Right lobe of liver (tissue), 6 donors: ENCODE measurements around the gene TLE4. TPM values are rescaled to one million over a fixed set of nuclear protein-coding genes. Genes with fewer than 3 reads are reported as not detected.

Experiments used
- ATAC-seq, 4 donors: fragments of 200-7000 bp; cut with Tn5 transposase; one replicate each; pipeline ENCODE4 v1.9.1; 2020; ENCODE audit warnings: mild to moderate bottlenecking in 4 of 4, moderate library complexity in 4 of 4
- DNase-seq, 3 donors: peaks; one replicate each; pipeline ENCODE4 v3.0.0-alpha.2; 2020
- H3K27ac ChIP-seq, 3 donors: fragments of 200-600 bp; one replicate each; pipeline ENCODE4 v1.8.0; 2022
- H3K27me3 ChIP-seq, 2 donors: fragments of 200-600 bp; one replicate each; pipeline ENCODE4 v1.8.0; 2022
- H3K36me3 ChIP-seq, 4 donors: fragments of 200-600 bp; sonication (generic) in 1 of 4; one replicate each; pipeline versions ENCODE4 v1.5.1 to v1.8.0; 2017 to 2022; ENCODE audit warnings: control low read depth in 1 of 4
- H3K4me1 ChIP-seq, 4 donors: fragments of 200-600 bp; sonication (generic) in 1 of 4; one replicate each; pipeline versions ENCODE4 v1.5.1 to v1.8.0; 2017 to 2022; ENCODE audit warnings: control low read depth in 1 of 4
- H3K4me3 ChIP-seq, 3 donors: fragments of 200-600 bp; one replicate each; pipeline ENCODE4 v1.8.0; 2022
- H3K9me3 ChIP-seq, 4 donors: fragments of 200-600 bp; sonication (generic) in 1 of 4; one replicate each; pipeline versions ENCODE4 v1.5.1 to v1.8.0; 2017 to 2022; ENCODE audit warnings: control low read depth in 1 of 4
- CTCF ChIP-seq, 4 donors: fragments of 200-600 bp in 3 of 4; fragments of 450-650 bp in 1 of 4; IDR thresholded peaks; one replicate each; pipeline versions ENCODE4 v1.5.1 to v1.8.0; 2016 to 2022; ENCODE audit warnings: antibody characterized with exemption in 4 of 4, mild to moderate bottlenecking in 2 of 4
- POLR2A ChIP-seq: fragments of 450-650 bp; IDR thresholded peaks from one replicate; pipeline ENCODE4 v1.6.1; 2017; ENCODE audit warnings: antibody characterized with exemption, mild to moderate bottlenecking
- WGBS: methylation state at CpG from one replicate; pipeline ENCODE4 v1.1.6; 2018; ENCODE audit warnings: low coverage, low lambda C conversion rate; ENCODE audit not compliant: insufficient coverage; ENCODE audit errors: missing lambda C conversion rate; 5-methylcytosine and 5-hydroxymethylcytosine counted together
- intact Hi-C, 2 donors: fragments of 100-400 bp; cut with DNase I; formaldehyde crosslinking; loops; one replicate each; pipeline versions ENCODE4 v1.11.2 to v1.14.1; 2022
- total RNA-seq, 6 experiments: library from RNA; depleted of rRNA in 2 of 6; stranded (reverse); fragments of >200 nt in 2 of 6; fragmentation: NEBNext Ultra II Directional in 3 of 6; extraction: Animal tissue kit (Norgen Biotek cat#: 25700) in 3 of 6; gene quantifications; one replicate each; pipeline versions ENCODE4 v1.1.0 to v1.2.4, GENCODE V29; 2016 to 2023
- donor health status: DM: no; HTN: yes; CAD: no.
- donor health status: DM: no; HTN: no; CAD: no.
- donor health status: DM: no; HTN: no; CAD: no.
- donor health status: DM: no; HTN: yes; CAD: no.
- donor health status: DM: no; HTN: yes; CAD: no.

TLE4 gene
- total RNA-seq, 6 experiments from 2014 or later: 2.9 to 8.3 (median 5.7) TPM

GRCh38 chr9:79769476-79770275, 197.9 kb downstream of the TLE4 start:
- DNase-seq: no peak
- H3K4me3 ChIP-seq: no peak overlapping the region
- TF ChIP-seq CTCF (IDR thresholded peaks at IDR 0.05): no peak
- no peak for TF ChIP-seq POLR2A
- H3K27ac ChIP-seq: no peak overlapping the region
- intact Hi-C loops: no loop called here
- no peaks in the 10 kb centered on the region for H3K9me3 ChIP-seq
- H3K36me3 ChIP-seq: no peaks in the 10 kb centered on the region
- no peaks in the 10 kb centered on the region for H3K27me3 ChIP-seq
- no peak for ATAC-seq
- no peaks in the 10 kb centered on the region for H3K4me1 ChIP-seq
- 66% methylated on average over 4 of the region's 4 CpGs for WGBS

- Histone ChIP-seq H3K4me3 (no peak overlapping the region), H3K4me1 (no peaks in the 10 kb centered on the region), H3K27ac (no peak overlapping the region), H3K9me3 (no peaks in the 10 kb centered on the region), H3K27me3 (no peaks in the 10 kb centered on the region), H3K36me3 (no peaks in the 10 kb centered on the region)
- TF ChIP-seq CTCF (IDR thresholded peaks at IDR 0.05): no peak
- no peak for TF ChIP-seq POLR2A
- 100% methylated on average over 1 of the region's 1 CpG for WGBS
- DNase-seq (no peak), ATAC-seq (no peak)
- intact Hi-C loops: no loop called here
Measured at GRCh38 chr9:79774356-79774755, 202.6 kb downstream of the TLE4 start.
